NCI-H69 (cell line): Measurements from ENCODE around the gene NSD2.
A peak's percentile ranks its signal among the peaks of the same experiment; 100 is the strongest.
"Not testable (repeated sequence)": the region's sequence is repeated elsewhere in the genome, so short reads cannot be mapped to it uniquely, and the experiment has no call there.

Experiments used
- DNase-seq: peaks from one replicate; lab custom pipeline; 2025; lab: John Stamatoyannopoulos, UW

NSD2 gene

DNA sequence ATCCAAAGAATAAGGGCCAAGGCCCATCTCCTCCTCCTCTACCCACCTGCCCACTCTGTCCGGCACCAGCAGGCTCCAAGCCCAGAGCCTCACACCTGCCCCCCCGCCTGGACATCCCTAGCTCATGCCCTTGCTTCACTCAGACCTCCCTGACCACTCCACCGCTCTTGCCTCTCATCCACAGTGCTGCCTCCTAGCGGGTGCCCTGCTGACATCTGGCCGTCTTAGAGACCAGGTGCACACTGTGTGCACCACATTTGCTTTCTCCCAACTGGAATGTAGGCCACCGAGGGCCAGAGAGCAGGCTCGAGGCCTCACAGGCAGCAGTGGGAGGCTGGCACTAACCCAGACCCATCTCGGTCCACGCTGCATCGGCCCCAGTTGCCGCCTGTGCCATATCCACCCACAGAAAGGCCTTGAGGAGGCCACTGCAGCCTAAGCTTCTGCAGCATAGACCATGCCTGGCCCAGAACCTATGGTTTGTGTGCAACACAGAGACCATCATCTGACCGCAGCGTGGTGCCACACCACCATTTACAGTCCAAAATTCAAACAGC is 28.8 kb upstream of the NSD2 start:
- no peak for DNase-seq

DNA sequence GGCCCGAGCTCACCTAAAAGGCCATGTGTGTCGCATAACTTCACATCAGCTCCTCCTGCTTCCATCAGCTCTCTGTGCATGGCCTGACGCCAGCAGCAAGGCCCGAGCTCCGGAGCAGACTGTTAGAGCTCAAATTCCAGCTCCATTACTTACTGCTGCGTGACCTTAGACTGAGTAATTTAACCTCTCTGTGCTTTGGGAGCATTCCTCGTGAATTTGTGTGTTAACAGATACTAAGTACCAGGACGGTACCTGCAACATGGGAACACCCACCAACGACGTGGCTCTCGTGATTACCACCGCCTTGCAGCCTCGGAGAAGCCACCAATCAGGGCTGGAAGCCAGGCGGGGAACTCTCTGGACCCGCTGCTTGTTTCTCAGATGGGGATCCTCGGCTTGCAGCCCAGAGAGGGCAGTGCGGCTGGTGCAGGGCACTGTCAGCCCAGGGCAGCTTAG is 28.2 kb upstream of the NSD2 start:
- no peak for DNase-seq

DNA sequence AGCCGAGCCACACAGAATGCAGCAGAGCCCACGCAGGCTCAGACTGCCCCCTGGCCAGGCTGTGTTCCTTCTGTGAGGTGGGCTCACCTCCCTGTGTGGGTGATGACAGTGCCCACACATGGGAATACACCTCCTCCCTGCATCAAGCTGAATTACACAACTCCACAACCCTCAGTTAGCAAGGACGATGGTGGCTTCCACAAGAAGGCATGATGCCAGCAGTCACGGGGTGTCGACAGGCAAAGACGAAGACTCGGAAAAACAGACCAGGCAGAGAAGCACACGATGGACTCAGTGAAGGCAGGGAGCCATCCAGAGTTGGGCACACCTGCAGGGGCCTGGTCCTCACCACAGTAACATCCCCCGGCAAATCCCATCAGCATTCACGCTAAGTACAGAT is 27.3 kb upstream of the NSD2 start:
- DNase-seq = no peak

DNA sequence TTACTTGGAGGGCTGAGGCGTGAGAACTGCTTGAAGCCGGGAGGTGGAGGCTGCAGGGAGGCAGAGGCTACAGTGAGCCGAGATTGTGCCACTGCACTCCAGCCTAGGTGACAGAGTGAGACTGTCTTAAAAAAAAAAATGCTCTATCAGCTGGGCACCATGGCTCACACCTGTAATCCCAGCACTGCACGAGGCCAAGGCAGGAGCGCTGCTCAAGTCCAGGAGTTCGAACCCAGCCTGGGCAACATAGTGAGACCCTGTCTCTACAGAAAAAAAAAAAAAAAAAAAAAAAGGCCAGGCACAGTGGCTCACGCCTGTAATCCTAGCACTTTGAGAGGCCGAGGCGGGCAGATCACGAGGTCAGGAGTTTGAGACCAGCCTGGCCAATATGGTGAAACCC is 26.6 kb upstream of the NSD2 start:
- DNase-seq = not testable (repeated sequence)

GRCh38 chr4:1846580-1846979 is 24.6 kb upstream of the NSD2 start:
- no peak for DNase-seq

GRCh38 chr4:1850276-1850675 is 20.9 kb upstream of the NSD2 start:
- no peak for DNase-seq

DNA sequence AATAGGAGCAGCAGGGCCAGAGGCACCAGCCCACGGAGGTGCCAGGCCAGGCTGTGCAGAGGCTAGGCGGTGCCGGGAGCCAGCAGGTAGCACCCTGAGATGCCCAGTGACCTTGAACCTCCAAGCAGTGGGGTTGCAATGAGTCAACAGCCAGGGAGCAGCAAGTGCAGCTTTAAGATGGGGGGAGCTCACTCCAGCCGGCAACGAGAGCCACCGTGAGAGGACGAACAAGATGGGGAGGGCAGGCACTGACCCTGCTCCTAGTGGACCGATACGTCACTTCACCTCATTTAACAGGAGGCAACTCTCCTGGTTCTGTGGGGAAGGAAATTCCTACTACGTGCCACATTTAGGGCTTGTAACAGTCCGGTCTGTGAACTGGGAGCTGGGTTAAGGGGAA is 20.0 kb upstream of the NSD2 start:
- DNase-seq = no peak

GRCh38 chr4:1851575-1852410 is 19.4 kb upstream of the NSD2 start:
- DNase-seq = no peak

DNA sequence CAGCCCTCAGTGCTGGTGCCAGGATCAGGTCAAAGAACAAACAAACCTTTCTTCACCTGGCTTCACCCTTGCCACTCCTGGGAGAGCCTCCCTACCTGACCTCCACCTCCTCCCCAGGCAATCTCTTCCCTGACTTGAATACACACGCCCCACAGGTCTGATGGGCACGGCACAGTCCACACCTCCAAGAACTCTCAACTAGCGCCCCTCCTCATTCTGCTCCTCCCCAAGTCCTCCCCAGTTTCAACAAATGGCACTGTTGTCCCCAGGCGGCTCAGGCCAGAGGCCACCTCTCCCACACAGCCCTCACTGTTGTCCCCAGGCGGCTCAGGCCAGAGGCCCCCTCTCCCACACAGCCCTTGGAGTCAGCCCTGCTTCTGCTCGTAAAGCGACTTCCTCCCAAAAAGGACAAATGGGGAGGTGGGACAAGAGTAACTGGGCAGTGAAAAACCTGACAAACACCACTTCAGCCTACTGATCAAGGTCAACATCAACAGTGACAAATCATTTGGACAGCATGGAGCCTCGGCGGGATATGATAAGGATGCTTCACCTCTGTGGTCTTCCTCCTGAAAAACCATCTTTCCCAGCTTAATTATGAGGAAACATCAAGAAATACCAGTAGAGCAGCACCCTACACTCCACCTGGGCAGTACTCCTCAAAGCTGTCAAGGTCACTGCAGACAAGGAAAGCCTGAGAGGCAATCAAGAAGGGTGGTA is 18.1 kb upstream of the NSD2 start:
- DNase-seq = no peak

GRCh38 chr4:1854752-1855151 is 16.4 kb upstream of the NSD2 start:
- no peak for DNase-seq

- DNase-seq = peak; percentile 29
These were observed 15.7 kb upstream of the NSD2 start for GRCh38 chr4:1855333-1856070.

- peak; percentile 95 for DNase-seq
These were observed 14.9 kb upstream of the NSD2 start, which contains the start of gene LETM1 for GRCh38 chr4:1856071-1856942. Gene LETM1, minus strand, starts transcription at chr4:1856156. Its CDS starts 206 bp downstream, at chr4:1855950.

DNA sequence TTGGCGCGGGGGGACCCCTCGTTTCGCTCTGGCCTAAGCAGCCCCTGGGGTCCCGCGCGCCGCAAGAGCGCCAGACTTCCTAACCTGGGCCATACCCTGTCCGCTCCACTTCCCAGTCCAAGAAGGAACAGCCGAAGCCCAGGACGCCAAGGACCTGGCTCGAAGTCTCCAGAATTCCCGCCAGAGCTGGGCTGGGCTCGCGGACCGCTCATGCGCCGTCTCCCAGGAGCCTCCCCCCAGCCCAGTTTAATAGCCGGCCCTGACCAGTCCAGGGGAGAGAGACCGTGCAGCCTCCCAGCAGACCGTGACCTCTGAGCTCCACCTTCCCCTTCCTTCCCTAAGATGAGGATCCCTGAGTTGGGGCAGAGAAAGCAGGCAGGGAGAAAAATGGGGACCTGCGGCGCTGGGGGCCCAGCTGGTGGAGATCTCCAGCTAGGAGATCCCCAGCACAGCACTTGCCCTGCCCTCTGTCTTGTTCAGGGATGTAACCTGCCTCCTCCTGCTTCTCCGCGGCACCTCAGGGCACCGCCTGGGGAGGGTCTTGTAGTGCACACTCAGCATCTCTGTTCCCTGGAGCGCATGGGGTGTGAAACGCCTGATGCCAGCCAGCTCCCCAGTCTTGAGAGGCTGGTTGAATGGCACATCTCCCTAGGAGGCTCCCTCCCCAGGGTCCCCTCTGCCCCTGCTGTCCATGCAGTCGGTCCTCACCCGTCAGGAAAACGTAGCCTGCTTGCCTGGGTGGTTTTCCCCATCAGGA is 14.1 kb upstream of the NSD2 start:
- peak; percentile 39 for DNase-seq

DNA sequence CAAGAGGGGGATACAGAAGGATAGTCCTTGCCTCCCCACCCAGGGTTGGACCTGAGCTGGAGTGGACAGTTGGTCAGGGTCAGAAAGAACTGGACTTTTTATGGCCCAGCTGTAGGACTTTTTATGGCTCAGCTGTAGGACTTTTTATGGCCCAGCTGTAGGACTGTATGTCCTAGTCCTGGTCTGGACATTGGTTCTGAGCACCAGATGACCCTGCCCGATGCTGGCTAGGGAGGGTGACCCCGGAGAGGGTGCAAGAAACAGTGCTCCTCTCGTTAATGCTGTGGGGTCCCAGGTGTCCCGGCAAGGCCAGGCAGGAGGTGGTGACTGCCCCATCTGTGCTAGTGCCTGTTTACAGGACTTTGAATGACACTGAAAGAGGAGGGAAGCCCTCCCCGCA is 13.3 kb upstream of the NSD2 start:
- no peak for DNase-seq

GRCh38 chr4:1859389-1859753 is 11.8 kb upstream of the NSD2 start:
- no peak for DNase-seq

GRCh38 chr4:1862055-1862911 is 8.9 kb upstream of the NSD2 start:
- no peak for DNase-seq

DNA sequence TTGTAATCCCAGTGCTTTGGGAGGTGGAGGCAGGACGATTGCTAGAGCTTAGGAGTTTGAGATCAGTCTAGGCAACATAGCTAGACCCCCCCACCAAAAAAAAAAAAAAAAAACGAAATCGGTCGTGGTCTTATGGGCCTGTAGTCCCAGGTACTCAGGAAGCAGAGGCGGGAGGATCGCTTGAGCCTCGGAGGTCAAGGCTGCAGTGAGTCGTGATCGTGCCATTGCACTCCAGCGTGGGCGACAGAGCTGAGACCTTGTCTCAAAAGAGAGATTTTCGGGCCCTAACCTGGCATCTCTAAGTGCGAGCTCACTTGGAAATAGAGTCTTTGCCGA is 8.3 kb upstream of the NSD2 start:
- no peak for DNase-seq

- DNase-seq = no peak
These were observed 7.7 kb upstream of the NSD2 start for GRCh38 chr4:1863297-1864033.
